Femur (tissue), 1 donor: ENCODE results near the gene CYB561D2.

Experiments
- DNase-seq: peaks from one replicate; pipeline ENCODE4 v3.0.0-alpha.2; 2017

Gene CYB561D2

DNA sequence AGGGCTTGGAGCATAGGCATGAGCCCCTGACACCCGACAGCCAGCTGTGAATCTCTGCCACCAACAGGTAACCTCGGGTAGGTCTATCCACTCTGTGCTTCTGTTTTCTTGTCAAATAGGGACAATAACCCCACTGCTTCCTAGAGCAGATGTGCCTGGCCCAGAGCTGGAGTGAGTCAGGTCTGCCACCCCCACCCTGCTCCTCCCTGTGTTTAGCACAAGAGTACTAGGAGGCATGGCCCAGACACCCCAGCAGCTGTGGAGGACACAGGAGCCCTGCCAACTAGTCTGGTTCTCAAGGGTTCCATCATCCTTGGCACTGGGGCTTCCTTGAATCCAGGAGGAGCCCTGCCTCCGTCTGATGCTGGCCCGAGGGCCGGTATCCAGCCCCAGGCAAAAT lies 42.4 kb downstream of the CYB561D2 start:
- DNase-seq = no peak

DNA sequence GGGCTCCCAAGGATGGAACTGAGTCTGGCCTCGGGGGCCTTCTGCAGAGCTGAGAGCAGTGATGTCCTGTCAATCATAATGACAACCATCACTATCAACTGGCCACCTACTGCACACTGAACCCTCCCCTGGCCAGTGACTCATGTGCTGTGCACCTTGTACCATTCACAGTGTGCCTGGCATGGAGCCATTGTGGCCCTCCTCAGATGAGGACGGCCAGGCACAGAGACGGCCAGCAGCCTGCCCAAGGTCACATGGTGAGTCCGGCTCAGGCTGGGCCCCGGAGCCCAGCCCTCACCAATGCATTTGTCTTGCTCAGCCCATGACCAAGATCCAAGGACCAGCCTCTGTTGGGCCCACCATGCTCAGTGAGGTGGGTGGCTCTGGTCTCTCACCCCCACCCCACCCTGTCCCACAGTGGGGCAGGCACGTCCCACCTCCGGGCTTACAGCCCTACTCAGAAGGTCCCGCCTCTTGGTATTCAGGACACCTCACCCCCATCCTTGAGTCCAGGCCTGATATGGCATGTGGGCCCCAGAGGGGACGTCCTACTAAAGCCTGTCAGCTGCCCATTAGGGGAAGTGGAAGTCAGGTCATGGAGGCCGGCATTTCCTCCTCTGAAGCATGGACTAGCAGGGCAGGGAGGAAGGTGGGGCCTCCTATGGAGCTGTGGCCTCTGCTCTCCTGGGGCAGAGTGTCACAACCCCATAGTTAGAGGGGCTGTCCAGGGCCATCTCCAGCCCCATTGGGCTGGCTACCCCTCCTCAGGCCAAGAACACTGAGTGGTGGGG lies 44.6 kb downstream of the CYB561D2 start:
- no peak for DNase-seq

DNA sequence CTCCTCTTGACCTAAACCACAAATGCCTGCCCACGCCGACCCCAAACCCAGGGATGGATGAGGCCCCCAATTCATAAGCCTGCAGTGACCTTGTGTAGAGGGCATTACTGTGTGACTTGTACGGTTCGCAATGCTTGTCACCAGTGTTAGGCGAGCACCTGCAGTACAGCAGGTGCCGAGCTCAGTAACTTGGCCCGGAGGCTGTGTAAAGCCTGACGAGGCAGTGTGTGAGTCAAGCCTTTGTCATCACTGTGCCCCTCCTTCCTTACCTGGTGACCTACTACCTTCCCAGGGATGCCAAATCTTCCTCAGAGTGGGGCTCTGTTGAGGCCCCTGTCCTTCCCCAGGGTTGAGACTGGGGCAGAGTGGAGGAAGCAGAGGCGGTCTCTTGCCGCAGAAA lies 45.8 kb downstream of the CYB561D2 start:
- no peak for DNase-seq

GRCh38 chr3:50401978-50402595 lies 51.4 kb downstream of the CYB561D2 start:
- no peak for DNase-seq
